Stimulated activated naive CD4-positive, alpha-beta T cell (primary cell): Measurements from ENCODE around the gene USH2A.

Experiments
- DNase-seq, 6 experiments: peaks; one replicate each; lab custom pipeline; 2025; lab: John Stamatoyannopoulos, UW

Gene USH2A

DNA sequence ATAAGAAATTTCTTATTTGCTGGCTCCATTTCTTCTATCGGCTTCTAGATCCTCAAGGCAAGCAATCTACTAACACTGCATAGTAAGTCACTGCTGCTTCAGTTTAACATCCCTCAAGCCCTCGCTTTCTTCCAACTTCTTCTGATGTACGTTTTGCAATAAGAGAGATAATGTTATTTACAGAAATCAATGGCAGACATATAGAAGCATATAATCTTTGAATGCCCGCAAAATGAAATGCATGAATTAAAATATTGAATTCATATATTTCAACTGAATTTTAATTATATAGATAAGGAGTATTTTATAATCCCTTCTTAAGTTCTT lies 712.4 kb downstream of the USH2A start:
- no peak for DNase-seq

DNA sequence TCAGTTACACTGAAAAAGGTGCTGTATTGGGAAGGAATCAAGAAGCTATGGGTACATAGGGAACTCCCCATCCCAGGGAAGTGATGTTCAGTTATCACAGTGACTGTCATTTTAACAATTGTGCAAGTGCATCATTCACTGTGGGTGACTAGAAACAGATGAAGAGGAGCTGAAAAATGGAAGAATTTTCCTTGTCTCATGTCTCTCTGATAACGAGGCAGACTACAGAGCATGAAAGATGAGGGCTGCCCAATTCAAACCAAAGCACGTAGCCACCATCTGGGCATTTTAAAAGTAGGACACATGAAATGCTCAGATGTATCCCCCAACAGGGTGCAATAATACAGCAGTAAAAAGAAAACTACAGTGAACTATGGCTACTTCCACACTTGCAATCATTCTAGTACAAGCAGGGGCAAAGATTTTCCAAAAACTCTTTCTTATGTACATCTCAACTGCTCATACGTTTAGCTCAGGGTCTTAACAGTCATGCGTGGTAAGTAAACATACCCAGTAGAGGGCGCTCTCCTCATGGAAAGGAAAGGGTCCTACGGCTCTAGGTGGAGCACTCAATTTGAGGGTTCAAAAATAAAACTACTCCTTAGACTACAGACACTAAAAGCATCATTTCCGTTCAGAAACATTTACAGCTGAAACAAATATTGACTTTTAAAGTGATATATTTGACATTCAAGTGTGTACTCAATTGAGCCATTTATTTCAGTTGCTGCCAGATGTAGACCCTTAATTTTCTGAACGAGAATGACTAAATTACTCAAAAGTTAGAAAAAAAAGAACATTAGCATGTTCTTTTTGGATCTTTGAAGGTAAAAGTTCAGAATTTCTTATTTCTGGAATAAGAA lies 713.0 kb downstream of the USH2A start:
- no peak for DNase-seq

- DNase-seq, result no peak
Measured at GRCh38 chr1:215704089-215704860, 719.0 kb downstream of the USH2A start.

DNA sequence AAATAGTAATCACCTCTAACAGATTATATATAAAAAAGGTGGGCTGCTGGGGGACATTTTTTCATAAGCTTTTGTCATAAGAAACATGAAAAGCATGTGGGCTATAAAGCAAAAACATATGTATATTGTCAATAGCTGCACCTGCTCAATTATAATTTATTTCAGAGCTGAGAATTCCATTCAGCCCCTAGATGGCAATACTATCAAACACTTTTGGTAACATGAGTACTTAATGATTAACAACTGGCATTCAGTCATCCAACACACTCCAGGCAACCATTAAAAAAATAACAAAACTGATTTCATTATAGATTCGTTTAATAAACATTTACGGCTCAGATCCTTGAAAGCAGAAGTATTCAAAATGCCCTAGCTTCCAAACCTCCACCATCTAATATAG lies 741.0 kb downstream of the USH2A start:
- no peak for DNase-seq

GRCh38 chr1:215681041-215681440 lies 742.2 kb downstream of the USH2A start:
- DNase-seq, result no peak

DNA sequence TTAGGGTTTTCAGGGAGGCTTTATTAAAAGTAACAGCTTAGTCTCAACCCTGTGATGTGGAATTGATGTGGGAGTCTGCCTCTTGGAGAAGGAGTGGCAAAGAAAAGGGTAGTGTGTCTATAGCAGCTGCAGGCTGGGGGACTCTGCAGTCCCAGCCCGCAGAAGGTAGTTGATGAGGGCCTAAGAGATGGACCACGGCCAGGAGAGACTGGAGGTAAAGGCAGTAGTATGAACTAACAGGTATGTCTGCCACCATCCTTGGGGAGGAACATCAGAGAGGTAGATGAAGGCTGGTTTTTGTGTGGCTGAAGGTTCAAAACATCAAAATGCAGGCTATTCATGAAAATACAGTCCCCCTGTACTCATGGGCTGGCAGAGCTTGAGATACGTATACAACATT lies 744.0 kb downstream of the USH2A start:
- DNase-seq, result no peak

DNA sequence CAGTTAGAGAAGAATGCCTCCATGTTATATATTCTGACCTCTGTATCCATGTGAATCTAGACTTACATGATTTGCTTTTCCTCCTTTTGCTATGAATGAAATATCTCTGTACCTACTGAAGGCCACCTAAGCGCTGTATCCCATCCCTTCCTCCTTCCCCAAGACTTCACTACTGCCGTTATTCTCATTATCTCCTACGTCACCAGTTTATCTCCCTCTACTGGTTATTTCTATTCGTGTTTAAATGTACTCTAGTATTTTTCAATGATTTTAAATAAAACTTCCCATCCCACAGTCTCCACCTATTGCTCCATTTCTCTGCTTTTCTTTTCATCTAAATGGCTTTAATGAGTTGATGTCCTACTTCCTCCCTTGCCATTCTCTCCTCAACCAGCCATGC lies 746.1 kb downstream of the USH2A start:
- no peak for DNase-seq

GRCh38 chr1:215673943-215674342 lies 749.3 kb downstream of the USH2A start:
- no peak for DNase-seq

DNA sequence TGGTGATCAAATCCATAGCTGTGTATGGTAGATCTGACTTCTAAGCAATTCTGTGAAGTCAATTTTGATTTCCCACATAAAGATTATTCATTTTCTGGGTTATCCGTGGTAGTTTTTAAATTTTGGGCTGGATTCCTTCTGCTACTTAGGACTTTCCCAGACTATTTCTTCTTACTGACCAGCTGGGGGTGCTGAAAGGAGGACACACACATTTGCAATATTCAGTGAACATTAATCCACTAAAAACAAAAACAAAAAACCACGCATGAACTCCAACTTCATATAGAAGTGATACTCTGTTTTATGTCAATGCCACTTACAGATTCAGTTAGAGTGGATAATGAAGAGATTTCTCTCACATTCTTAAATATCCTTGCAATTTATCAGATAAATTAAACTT lies 750.8 kb downstream of the USH2A start:
- no peak for DNase-seq

DNA sequence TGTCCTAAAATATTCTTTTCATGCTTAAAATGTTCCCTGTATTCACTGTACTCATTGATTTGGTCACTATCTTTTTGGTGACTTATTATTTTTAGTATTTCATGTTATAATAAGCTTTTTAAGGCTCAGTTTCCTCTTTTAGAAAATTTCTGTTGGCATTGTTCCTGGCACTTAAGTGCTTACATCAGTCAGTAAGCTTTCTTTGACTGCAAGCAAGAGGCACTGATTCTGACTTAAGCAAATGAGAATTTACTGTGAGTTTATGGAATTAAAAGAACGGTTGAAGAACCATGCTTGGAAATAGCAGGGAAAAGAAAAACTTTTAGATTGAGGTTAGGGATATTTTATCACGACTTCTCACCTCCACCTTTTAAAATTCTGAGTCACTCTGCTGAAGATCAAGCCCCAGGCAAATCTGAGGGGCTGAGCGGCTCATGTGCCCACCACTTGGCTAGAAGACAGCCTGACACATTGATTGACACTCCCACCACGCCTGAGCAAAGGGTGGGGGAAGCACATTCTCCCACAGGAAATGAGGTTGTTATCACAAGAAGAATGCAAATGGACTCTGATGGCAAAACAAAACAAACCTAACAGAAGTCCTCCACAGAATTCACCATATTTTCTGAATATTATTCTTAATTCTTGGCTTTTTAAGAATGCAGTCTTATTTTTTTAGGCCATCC lies 753.3 kb downstream of the USH2A start:
- DNase-seq, result no peak

DNA sequence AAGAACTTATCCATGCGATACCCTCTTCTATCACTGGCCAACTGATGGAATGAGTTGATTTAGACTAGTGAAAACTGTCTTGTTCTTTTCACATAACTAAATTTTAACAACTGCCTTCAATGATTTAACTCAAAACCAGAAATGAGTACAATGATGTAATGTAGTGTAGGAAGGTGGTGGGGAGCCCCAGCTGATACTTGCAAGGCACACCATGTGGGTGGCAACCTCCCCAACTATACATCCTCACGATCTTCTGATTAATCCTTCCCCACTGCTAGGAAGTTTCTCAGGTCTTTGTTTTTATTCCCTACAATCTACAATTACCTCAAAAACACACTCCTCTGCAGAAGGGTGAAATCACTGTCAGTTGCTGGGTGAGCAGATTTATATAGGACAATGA lies 755.5 kb downstream of the USH2A start:
- DNase-seq, result no peak

- DNase-seq, result no peak
Measured at GRCh38 chr1:215665215-215665614, 758.0 kb downstream of the USH2A start.

- no peak for DNase-seq
Measured at GRCh38 chr1:215661033-215661432, 762.2 kb downstream of the USH2A start.

DNA sequence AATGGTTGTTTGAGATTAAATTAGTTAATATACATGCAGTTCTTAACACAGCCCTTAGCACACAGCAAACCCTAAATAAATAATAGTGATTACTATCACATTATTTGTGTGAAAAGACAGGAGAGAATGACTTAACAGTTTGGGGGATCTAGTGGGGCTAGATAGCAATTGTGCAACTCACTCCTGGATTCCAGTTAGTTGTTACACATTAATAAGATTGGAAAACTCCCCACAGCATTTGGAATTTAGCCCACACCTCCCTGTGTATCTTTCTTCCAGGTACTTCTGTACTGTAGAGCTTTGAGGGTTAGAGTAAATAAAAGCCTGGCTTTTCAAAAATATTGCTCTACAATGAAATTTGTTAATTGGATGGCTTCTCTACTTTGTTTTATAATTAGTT lies 763.0 kb downstream of the USH2A start:
- no peak for DNase-seq

GRCh38 chr1:215657047-215657446 lies 766.2 kb downstream of the USH2A start:
- no peak for DNase-seq

DNA sequence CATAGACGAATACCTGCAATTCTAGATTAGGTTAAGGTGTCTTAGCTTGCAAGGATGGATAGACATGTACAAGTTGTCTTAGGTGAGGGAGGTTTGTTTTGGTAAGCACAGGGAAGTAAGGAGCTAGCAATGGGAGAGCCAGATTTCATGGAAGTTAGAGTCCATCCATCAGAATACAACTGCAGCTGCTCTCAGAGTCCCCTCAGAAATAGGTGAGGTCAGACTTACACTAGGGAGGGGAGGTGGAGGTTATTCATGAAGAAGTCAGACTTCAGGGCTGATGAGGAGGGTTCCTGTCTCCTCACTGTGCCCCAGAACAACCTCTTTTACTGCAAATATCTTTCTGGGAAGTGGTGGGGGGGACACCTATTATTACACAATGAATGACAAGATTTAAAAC lies 770.9 kb downstream of the USH2A start:
- DNase-seq, result no peak

DNA sequence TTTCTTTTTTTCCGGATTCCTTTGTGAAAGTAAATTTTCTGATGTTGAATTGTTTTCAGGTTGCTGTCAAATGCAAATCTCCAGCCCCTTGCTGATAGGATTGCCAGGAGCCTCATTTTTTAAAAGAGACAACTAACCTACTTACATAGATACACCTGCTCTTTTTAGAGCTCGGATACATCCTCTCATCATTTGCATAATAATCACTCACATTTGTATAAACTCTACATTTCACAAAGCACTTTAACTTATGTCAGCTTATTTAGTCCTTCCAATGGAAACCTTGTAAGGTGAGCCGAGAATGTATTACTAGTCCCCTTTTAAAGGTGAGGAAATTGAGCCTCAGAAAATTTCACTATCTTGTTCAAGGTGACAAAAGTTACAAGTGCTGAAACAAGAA lies 771.4 kb downstream of the USH2A start:
- no peak for DNase-seq

- DNase-seq, result no peak
Measured at GRCh38 chr1:215650446-215651149, 772.6 kb downstream of the USH2A start.

GRCh38 chr1:215648957-215649356 lies 774.3 kb downstream of the USH2A start:
- DNase-seq, result no peak

GRCh38 chr1:215647738-215648137 lies 775.5 kb downstream of the USH2A start:
- DNase-seq, result no peak

GRCh38 chr1:215645861-215646260 lies 777.4 kb downstream of the USH2A start:
- DNase-seq, result no peak

DNA sequence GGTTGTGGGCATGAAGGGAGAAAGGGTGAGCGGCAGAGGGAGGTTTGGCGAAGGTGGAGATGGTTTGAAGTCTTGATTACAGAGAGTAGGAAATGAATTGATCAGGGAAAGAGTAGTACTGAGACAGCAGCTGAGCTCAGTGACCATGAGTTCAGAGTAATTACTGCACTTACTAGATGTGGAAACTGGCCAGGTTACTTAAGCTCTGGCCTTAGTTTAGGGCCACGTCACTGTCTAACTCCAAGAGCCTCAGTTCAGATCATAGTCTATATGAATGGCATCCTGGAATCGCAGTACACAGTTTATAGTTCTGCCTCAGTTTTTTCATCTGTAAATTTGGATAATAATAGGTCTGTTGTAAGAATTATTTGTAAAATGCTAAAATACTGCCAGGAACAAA lies 778.1 kb downstream of the USH2A start:
- DNase-seq, result no peak
